ENCODE results near the gene HEATR5A.

DNA sequence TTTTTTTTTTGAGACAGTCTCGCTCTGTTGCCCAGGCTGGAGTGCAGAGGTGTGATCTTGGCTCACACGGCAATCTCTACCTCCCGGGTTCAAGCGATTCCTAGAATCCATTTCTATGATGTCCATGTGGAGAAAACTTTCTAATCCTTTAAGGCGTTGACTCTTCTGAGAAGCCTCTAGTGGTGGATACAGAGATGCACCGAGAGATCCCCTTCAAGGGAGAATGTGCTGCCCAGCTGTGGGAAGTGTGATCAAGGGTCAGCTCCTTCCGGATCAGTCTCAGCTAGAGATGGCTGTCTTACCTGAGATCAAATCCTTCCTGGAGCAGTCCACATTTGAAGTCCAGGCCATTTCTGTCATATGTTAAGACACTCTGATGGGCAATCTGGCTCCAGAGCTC is 120.1 kb downstream of the HEATR5A start:
- TF ChIP-seq POLR2A (IDR thresholded peaks at IDR 0.05) (no peak), EP300 (IDR thresholded peaks at IDR 0.05) (no peak)
- TF ChIP-seq, protein P1, sequence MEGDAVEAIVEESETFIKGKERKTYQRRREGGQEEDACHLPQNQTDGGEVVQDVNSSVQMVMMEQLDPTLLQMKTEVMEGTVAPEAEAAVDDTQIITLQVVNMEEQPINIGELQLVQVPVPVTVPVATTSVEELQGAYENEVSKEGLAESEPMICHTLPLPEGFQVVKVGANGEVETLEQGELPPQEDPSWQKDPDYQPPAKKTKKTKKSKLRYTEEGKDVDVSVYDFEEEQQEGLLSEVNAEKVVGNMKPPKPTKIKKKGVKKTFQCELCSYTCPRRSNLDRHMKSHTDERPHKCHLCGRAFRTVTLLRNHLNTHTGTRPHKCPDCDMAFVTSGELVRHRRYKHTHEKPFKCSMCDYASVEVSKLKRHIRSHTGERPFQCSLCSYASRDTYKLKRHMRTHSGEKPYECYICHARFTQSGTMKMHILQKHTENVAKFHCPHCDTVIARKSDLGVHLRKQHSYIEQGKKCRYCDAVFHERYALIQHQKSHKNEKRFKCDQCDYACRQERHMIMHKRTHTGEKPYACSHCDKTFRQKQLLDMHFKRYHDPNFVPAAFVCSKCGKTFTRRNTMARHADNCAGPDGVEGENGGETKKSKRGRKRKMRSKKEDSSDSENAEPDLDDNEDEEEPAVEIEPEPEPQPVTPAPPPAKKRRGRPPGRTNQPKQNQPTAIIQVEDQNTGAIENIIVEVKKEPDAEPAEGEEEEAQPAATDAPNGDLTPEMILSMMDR (IDR thresholded peaks at IDR 0.05) = no peak

Data from tibial nerve (tissue), 4 donors.